Neutrophil (primary cell): Measurements from ENCODE around the gene QKI.

Experiments
- H3K27ac ChIP-seq: fragments of 200-600 bp; sonication (generic); 2 replicates; pipeline ENCODE4 v1.5.1; 2016; ENCODE audit warnings: mild to moderate bottlenecking, moderate library complexity
- H3K27me3 ChIP-seq: fragments of 200-600 bp; sonication (generic); 2 replicates; pipeline ENCODE4 v1.6.0; 2016; ENCODE audit warnings: mild to moderate bottlenecking
- H3K36me3 ChIP-seq: fragments of 200-600 bp; sonication (generic); 2 replicates; pipeline ENCODE4 v1.5.1; 2017
- H3K4me1 ChIP-seq, 2 experiments: fragments of 200-600 bp in 1 of 2; sonication (generic) in 1 of 2; 1 replicate in 1 of 2; 2 replicates in 1 of 2; pipeline versions ENCODE4 v1.5.1 to v1.6.1; 2013 to 2016; ENCODE audit warnings: low read depth in 1 of 2, low read length in 1 of 2, mild to moderate bottlenecking in 1 of 2, moderate library complexity in 1 of 2; ENCODE audit not compliant: control insufficient read depth in 1 of 2, insufficient read depth in 1 of 2
- H3K4me3 ChIP-seq, 2 experiments: fragments of 200-600 bp in 1 of 2; sonication (generic) in 1 of 2; 1 replicate in 1 of 2; 2 replicates in 1 of 2; pipeline ENCODE4 v1.5.1; 2013 to 2016; ENCODE audit warnings: low read depth in 1 of 2, low read length in 1 of 2, mild to moderate bottlenecking in 1 of 2, moderate library complexity in 1 of 2
- H3K9me3 ChIP-seq: fragments of 200-600 bp; sonication (generic); 2 replicates; pipeline ENCODE4 v1.5.1; 2016
- TF ChIP-seq, protein P1 (sequence below): fragments of 200-600 bp; sonication (generic); IDR thresholded peaks from 2 replicates; pipeline ENCODE4 v1.5.1; 2016; ENCODE audit warnings: antibody characterized with exemption

Gene QKI

DNA sequence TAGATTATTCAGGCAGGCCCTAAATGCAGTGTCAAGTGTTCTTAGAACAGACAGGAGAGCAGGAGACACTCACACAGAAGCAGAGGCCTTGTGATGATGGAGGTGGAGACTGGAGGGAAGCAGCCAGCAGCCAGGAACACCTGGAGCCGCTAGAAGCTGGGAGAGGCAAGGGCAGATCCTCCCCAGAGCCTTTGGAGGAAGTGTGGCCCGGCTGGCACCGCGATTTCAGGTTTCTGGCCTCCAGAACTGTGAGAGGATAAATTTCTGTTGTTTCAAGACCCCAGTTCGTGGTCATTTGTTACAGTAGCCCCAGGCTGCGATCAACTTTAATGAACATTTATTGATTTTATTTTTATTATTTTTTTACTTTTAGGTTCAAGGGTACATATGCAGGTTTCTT, 203.0 kb downstream of the QKI start:
- Histone ChIP-seq H3K27me3 (no peaks in the 10 kb centered on the region), H3K27ac (no peak overlapping the region), H3K9me3 (no peaks in the 10 kb centered on the region), H3K4me3 (no peak overlapping the region), H3K36me3 (no peaks in the 10 kb centered on the region), H3K4me1 (no peaks in the 10 kb centered on the region)
- TF ChIP-seq, protein P1, sequence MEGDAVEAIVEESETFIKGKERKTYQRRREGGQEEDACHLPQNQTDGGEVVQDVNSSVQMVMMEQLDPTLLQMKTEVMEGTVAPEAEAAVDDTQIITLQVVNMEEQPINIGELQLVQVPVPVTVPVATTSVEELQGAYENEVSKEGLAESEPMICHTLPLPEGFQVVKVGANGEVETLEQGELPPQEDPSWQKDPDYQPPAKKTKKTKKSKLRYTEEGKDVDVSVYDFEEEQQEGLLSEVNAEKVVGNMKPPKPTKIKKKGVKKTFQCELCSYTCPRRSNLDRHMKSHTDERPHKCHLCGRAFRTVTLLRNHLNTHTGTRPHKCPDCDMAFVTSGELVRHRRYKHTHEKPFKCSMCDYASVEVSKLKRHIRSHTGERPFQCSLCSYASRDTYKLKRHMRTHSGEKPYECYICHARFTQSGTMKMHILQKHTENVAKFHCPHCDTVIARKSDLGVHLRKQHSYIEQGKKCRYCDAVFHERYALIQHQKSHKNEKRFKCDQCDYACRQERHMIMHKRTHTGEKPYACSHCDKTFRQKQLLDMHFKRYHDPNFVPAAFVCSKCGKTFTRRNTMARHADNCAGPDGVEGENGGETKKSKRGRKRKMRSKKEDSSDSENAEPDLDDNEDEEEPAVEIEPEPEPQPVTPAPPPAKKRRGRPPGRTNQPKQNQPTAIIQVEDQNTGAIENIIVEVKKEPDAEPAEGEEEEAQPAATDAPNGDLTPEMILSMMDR: no peak

GRCh38 chr6:163620101-163620500, 205.6 kb downstream of the QKI start:
- Histone ChIP-seq H3K9me3 (no peaks in the 10 kb centered on the region), H3K27ac (no peak overlapping the region), H3K4me3 (no peak overlapping the region), H3K27me3 (no peaks in the 10 kb centered on the region), H3K36me3 (no peaks in the 10 kb centered on the region), H3K4me1 (no peaks in the 10 kb centered on the region)
- TF ChIP-seq, protein P1: no peak

DNA sequence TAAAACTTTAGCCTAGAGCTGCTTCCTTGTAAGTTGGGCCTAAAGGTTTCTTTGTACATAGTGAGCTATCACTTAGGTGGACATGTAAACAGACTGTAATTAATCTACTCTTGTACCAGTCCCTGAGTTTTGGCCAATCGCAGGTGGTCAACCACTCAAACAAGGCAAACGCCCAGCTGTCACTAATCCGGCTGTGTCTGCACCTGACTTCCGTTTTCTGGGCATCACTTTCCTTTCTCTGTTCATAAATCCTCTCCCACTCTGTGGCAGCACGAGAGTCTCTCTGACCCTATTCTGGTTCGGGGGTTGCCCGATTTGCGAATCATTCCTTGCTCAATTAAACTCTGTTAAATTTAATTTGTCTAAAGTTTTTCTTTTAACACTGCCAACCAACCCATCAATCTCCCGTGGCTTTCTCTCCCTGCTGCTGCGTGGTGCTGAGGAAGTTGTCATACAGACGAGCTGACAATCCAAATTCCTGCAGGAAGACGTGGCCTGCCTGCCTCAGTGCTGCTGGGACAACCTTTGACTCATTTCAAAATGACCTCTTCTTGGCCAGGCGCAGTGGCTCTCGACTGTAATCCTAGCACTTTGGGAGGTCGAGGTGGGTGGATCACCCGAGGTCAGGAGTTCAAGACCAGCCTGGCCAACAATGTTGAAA, 206.3 kb downstream of the QKI start:
- no peaks in the 10 kb centered on the region for H3K4me1 ChIP-seq
- no peak overlapping the region for H3K27ac ChIP-seq
- TF ChIP-seq, protein P1: no peak
- H3K36me3 ChIP-seq: no peaks in the 10 kb centered on the region
- no peaks in the 10 kb centered on the region for H3K9me3 ChIP-seq
- no peaks in the 10 kb centered on the region for H3K27me3 ChIP-seq
- no peak overlapping the region for H3K4me3 ChIP-seq

- H3K4me1 ChIP-seq: no peaks in the 10 kb centered on the region
- TF ChIP-seq, protein P1: no peak
- H3K9me3 ChIP-seq: no peaks in the 10 kb centered on the region
- no peak overlapping the region for H3K27ac ChIP-seq
- no peaks in the 10 kb centered on the region for H3K36me3 ChIP-seq
- H3K27me3 ChIP-seq: peaks cover 13% of the 10 kb centered on the region
- no peak overlapping the region for H3K4me3 ChIP-seq
These were observed 210.7 kb downstream of the QKI start for GRCh38 chr6:163625265-163625664.

GRCh38 chr6:163626073-163626867, 211.8 kb downstream of the QKI start:
- no peak overlapping the region for H3K4me3 ChIP-seq
- H3K9me3 ChIP-seq: no peaks in the 10 kb centered on the region
- no peak overlapping the region for H3K27ac ChIP-seq
- H3K4me1 ChIP-seq: no peaks in the 10 kb centered on the region
- peaks cover 23% of the 10 kb centered on the region for H3K27me3 ChIP-seq
- H3K36me3 ChIP-seq: no peaks in the 10 kb centered on the region
- TF ChIP-seq, protein P1: no peak
